HepG2 (cell line): ENCODE results near the gene RNF168. TPM values are rescaled to one million over a fixed set of nuclear protein-coding genes. Genes with fewer than 3 reads are reported as not detected.
A peak's percentile ranks its signal among the peaks of the same experiment; 100 is the strongest.

Source experiments
- ATF5 ChIP-seq: sonication (generic); formaldehyde crosslinking; IDR thresholded peaks from 2 replicates; pipeline ENCODE4 v1.4.0; 2020; ENCODE audit warnings: mild to moderate bottlenecking, low read depth, missing genetic modification reagents
- GRHL1 ChIP-seq: sonication (generic); formaldehyde crosslinking; conservative IDR thresholded peaks from 2 replicates; pipeline ENCODE4 v1.8.0; 2022; ENCODE audit warnings: missing genetic modification reagents
- HMGXB4 ChIP-seq, 2 experiments: sonication (generic) in 1 of 2; formaldehyde crosslinking in 1 of 2; IDR thresholded peaks; 2 replicates each; pipeline versions ENCODE4 v1.4.0 to v1.6.1; 2018 to 2020; ENCODE audit warnings: missing genetic modification reagents in 2 of 2, borderline replicate concordance in 1 of 2, low read depth in 1 of 2, mild to moderate bottlenecking in 1 of 2, missing biosample characterization in 1 of 2
- KDM3A ChIP-seq: IDR thresholded peaks from 2 replicates; pipeline ENCODE4 v1.6.1; 2018; ENCODE audit warnings: low read depth, missing compliant biosample characterization
- KDM5A ChIP-seq: fragments of 200-600 bp; sonication (generic); IDR thresholded peaks from 2 replicates; pipeline ENCODE4 v1.7.0; 2018; ENCODE audit warnings: antibody characterized with exemption, mild to moderate bottlenecking, low read length, borderline replicate concordance
- MTF1 ChIP-seq: sonication (generic); formaldehyde crosslinking; IDR thresholded peaks from 2 replicates; pipeline ENCODE4 v1.5.0; 2020; ENCODE audit warnings: missing genetic modification reagents
- RFXAP ChIP-seq: sonication (generic); formaldehyde crosslinking; IDR thresholded peaks from 2 replicates; pipeline ENCODE4 v1.4.0; 2020; ENCODE audit warnings: missing genetic modification reagents, borderline replicate concordance
- SATB2 ChIP-seq: sonication (generic); formaldehyde crosslinking; IDR thresholded peaks from 2 replicates; pipeline ENCODE4 v1.5.0; 2020; ENCODE audit warnings: missing genetic modification reagents
- ZBTB40 ChIP-seq, 2 experiments: fragments of 450-650 bp in 1 of 2; sonication (generic) in 1 of 2; formaldehyde crosslinking in 1 of 2; IDR thresholded peaks; 2 replicates each; pipeline versions ENCODE4 v1.6.1 to v1.8.0; 2016 to 2022; ENCODE audit warnings: antibody characterized with exemption in 1 of 2, mild to moderate bottlenecking in 1 of 2, missing genetic modification reagents in 1 of 2
- ZNF3 ChIP-seq: IDR thresholded peaks from 2 replicates; pipeline ENCODE4 v1.7.0; 2017; ENCODE audit warnings: inconsistent platforms
- ZNF510 ChIP-seq: sonication (generic); formaldehyde crosslinking; IDR thresholded peaks from 2 replicates; pipeline ENCODE4 v1.4.0; 2020; ENCODE audit warnings: low read depth, mild to moderate bottlenecking, missing genetic modification reagents
- ZNF547 ChIP-seq: sonication (generic); formaldehyde crosslinking; IDR thresholded peaks from 2 replicates; pipeline ENCODE4 v1.5.1; 2020; ENCODE audit warnings: mild to moderate bottlenecking, missing genetic modification reagents
- ZNF761 ChIP-seq: sonication (generic); formaldehyde crosslinking; conservative IDR thresholded peaks from 2 replicates; pipeline ENCODE4 v1.4.0; 2020; ENCODE audit warnings: mild to moderate bottlenecking, missing genetic modification reagents
- ZNF781 ChIP-seq: sonication (generic); formaldehyde crosslinking; IDR thresholded peaks from 2 replicates; pipeline ENCODE4 v1.5.1; 2020; ENCODE audit warnings: borderline replicate concordance, mild to moderate bottlenecking, missing genetic modification reagents; ENCODE audit errors: not compliant biosample characterization
- polyA plus RNA-seq, 8 experiments: library from polyadenylated mRNA; depleted of rRNA in 3 of 8; stranded (reverse) in 7 of 8; unstranded in 1 of 8; fragments of >200 nt; fragmentation: Illumina TruSeq in 4 of 8; extraction: Trizol in 4 of 8; gene quantifications; 2 replicates each; pipeline versions ENCODE4 v1.2.1 to v1.2.3, GENCODE V29; 2011 to 2016; ENCODE audit warnings: low read depth in 4 of 8, missing spikeins in 1 of 8, mixed read lengths in 1 of 8; ENCODE audit not compliant: insufficient read depth in 1 of 8
- total RNA-seq, 5 experiments: library from RNA; depleted of rRNA; stranded (reverse); fragments of >200 nt; fragmentation: Illumina TruSeq; extraction: Trizol; gene quantifications; 2 replicates each; pipeline ENCODE4 v1.2.3, GENCODE V29; 2016; ENCODE audit warnings: low read depth in 1 of 5

The RNF168 gene
- total and polyA plus RNA-seq, 2 of the 13 experiments (the other 11 are each of a cell fraction or from before 2014, with no cell fraction given) = 3.7 to 22.9 TPM

GRCh38 chr3:196432137-196432879 is 71.3 kb downstream of the RNF168 start, which contains the start of gene UBXN7 (continued):
- no peak for TF ChIP-seq ZBTB40 (IDR thresholded peaks at IDR 0.05)
- peak; percentile 50 for TF ChIP-seq ZBTB40 (CRISPR knock-in tag; IDR thresholded peaks at IDR 0.05)
- TF ChIP-seq ZNF510 (CRISPR knock-in tag) = 0 out of 2 replicates have a peak, but pooled peaks have one; percentile 27
- TF ChIP-seq SATB2 (CRISPR knock-in tag) = peak; percentile 77; the same call in 1 of the 2 replicates
- TF ChIP-seq MTF1 = 0 out of 2 replicates have a peak, but pooled peaks have one; percentile 22
- peak; percentile 69 for TF ChIP-seq RFXAP (CRISPR knock-in tag)
- TF ChIP-seq GRHL1 (CRISPR knock-in tag) = no peak
- no peak for TF ChIP-seq ATF5
- TF ChIP-seq ZNF547 (CRISPR knock-in tag) = peak; percentile 53
- peak; percentile 31 to 43; a peak in 2 of 4 replicates for TF ChIP-seq HMGXB4 (CRISPR knock-in tag; IDR thresholded peaks at IDR 0.05; ENCODE audit: borderline replicate concordance in 1 of 2, low read depth in 1 of 2)
- no peak; the same call in 1 of the 2 replicates for TF ChIP-seq KDM5A
- peak; percentile 65; the same call in 1 of the 2 replicates for TF ChIP-seq ZNF761 (CRISPR knock-in tag)
- TF ChIP-seq ZNF3 (CRISPR knock-in tag) = no peak
- peak; percentile 38 for TF ChIP-seq ZNF781 (CRISPR knock-in tag)
- TF ChIP-seq KDM3A (CRISPR knock-in tag) = peak; percentile 73; the same call in 1 of the 2 replicates
